Brain microvascular endothelial cell (primary cell): ENCODE measurements around the gene CORO7.
A peak's percentile ranks its signal among the peaks of the same experiment; 100 is the strongest.

Experiments used
- DNase-seq: peaks from one replicate; pipeline ENCODE4 v3.0.0-alpha.2; 2020
- H3K27ac ChIP-seq: fragments of 250-450 bp; sonication (Bioruptor Pico); 2 replicates; pipeline ENCODE4 v1.5.1; 2020; ENCODE audit warnings: mild to moderate bottlenecking, moderate library complexity
- H3K27me3 ChIP-seq: fragments of 250-450 bp; sonication (Bioruptor Pico); replicated peaks from 2 replicates; pipeline ENCODE4 v1.5.1; 2020; ENCODE audit warnings: mild to moderate bottlenecking
- H3K36me3 ChIP-seq: fragments of 250-450 bp; sonication (Bioruptor Pico); replicated peaks from 2 replicates; pipeline ENCODE4 v1.5.1; 2020; ENCODE audit warnings: mild to moderate bottlenecking
- H3K4me3 ChIP-seq: 2 replicates; pipeline ENCODE4 v1.5.1; 2011; ENCODE audit warnings: low read depth, mild to moderate bottlenecking, control low read depth, low read length, moderate library complexity
- in situ Hi-C: cut with HindIII; loops from 2 replicates; pipeline ENCODE4 v1.10.0; 2017; ENCODE audit warnings: low sequenced_read_pairs, low pct_ligation_motif_present
- TF ChIP-seq, protein P1 (sequence below): IDR thresholded peaks from 2 replicates; pipeline ENCODE4 v1.5.1; 2011; ENCODE audit warnings: low read depth, mild to moderate bottlenecking, moderate library complexity, low read length, control low read depth, inconsistent platforms; ENCODE audit errors: missing control alignments

The CORO7 gene

DNA sequence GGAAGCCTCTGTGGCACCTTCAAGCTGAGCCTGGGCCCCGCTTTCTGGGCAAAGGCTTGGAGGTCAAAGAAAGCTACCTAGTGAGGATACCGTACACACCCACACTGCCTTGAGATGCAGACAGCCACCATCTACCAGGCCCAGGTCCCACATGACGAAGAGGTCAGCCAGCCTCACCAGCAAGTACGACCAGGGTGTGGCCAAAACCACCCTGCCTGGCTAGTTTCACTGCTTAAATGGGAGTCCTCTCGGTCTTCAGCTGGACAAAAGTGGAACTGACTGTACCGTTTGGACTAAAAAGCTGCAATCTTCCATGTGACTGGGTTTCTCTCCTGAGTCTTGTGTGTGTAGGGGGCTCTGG, 23.2 kb downstream of the CORO7 start:
- no peak overlapping the region for H3K4me3 ChIP-seq
- H3K36me3 ChIP-seq: peaks cover 4% of the 10 kb centered on the region
- peak overlapping the region; percentile 18 for H3K27ac ChIP-seq
- no peaks in the 10 kb centered on the region for H3K27me3 ChIP-seq
- no peak for DNase-seq
- TF ChIP-seq, protein P1, sequence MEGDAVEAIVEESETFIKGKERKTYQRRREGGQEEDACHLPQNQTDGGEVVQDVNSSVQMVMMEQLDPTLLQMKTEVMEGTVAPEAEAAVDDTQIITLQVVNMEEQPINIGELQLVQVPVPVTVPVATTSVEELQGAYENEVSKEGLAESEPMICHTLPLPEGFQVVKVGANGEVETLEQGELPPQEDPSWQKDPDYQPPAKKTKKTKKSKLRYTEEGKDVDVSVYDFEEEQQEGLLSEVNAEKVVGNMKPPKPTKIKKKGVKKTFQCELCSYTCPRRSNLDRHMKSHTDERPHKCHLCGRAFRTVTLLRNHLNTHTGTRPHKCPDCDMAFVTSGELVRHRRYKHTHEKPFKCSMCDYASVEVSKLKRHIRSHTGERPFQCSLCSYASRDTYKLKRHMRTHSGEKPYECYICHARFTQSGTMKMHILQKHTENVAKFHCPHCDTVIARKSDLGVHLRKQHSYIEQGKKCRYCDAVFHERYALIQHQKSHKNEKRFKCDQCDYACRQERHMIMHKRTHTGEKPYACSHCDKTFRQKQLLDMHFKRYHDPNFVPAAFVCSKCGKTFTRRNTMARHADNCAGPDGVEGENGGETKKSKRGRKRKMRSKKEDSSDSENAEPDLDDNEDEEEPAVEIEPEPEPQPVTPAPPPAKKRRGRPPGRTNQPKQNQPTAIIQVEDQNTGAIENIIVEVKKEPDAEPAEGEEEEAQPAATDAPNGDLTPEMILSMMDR: no peak
- in situ Hi-C loops: no loop called here

DNA sequence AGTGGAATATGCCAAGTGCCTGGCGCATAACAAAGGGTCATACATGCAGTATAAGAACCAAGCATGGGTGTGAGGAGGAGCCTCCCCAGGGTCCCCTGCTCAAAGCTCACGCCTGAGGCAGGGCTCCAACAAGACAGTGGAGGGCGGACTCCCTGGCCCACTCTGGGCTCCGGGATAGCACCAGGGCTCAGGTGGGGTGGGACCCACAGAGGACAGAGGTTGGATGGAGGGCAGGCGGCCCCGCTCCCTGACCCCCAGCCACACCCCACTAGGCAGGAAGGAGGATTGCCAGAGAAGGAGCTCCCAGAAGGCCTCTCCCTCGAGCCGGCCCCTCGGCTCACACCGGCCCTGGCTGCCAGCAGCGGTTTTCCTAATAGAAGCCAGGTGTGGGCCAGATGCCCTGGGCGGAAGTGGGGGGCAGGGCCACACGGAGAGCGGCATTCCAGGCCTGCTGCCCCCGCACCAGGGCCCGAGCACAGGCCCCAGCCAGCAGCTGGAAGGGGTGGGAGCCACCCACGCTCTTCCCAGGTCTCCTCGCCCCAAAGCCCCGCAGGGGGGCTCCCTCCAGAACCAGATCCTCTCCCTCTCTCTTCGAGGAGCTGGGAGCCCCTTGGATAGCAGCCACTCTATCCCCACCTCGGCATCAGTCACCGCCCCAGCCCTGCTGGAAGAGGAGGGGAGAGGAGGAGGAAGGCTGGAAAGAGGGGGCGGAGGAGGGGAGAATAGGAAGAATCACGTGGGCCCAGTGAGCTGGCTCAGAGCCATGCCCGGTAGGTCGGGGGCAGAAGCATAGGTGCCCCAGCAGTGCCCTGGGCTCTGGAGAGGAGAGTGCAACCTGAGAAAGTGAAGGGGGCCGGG, 23.8 kb downstream of the CORO7 start:
- in situ Hi-C loops: no loop called here
- TF ChIP-seq, protein P1: no peak
- Histone ChIP-seq H3K27me3 (no peaks in the 10 kb centered on the region), H3K4me3 (no peak overlapping the region), H3K36me3 (peaks cover 4% of the 10 kb centered on the region), H3K27ac (peak overlapping the region; percentile 18)
- DNase-seq: no peak

DNA sequence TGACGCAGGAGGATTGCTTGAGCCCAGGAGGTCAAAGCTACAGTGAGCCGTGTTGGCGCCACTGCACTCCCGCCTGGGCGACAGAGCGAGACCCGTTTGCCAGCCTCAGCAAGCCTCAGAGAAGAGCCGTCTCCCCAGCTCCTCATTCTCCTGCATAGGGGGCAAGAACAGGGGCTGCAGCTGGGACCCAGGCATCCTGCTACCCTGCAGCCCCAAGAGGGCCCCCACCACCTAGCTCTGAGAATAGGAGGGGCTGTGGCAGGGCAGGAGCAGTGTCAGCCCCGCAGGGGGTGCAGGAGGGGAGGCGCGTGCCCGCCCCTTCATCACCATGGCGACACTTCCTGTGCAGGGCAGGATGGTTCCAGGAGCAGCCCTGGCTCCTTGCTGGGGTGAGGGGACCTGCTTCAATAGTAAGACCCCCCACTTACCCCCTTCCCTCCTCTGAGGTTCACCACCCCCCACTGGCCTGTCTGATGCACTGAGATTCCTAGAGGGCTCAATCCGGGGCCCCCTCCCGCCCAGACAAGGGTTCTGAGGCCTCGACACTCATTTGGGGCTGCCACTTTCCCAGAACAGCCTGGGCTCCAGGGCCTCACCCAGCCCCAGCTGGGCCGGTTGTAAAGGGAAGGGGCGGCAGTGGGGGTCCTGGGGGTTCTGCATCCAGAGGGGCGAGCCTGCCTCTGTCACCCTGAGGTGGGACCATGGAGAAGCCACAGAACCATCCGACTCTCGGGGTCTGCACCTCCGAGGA, 24.6 kb downstream of the CORO7 start:
- DNase-seq: no peak
- Histone ChIP-seq H3K27ac (peak overlapping the region; percentile 18), H3K36me3 (peaks cover 4% of the 10 kb centered on the region), H3K27me3 (no peaks in the 10 kb centered on the region), H3K4me3 (no peak overlapping the region)
- TF ChIP-seq, protein P1: no peak
- in situ Hi-C loops: no loop called here

DNA sequence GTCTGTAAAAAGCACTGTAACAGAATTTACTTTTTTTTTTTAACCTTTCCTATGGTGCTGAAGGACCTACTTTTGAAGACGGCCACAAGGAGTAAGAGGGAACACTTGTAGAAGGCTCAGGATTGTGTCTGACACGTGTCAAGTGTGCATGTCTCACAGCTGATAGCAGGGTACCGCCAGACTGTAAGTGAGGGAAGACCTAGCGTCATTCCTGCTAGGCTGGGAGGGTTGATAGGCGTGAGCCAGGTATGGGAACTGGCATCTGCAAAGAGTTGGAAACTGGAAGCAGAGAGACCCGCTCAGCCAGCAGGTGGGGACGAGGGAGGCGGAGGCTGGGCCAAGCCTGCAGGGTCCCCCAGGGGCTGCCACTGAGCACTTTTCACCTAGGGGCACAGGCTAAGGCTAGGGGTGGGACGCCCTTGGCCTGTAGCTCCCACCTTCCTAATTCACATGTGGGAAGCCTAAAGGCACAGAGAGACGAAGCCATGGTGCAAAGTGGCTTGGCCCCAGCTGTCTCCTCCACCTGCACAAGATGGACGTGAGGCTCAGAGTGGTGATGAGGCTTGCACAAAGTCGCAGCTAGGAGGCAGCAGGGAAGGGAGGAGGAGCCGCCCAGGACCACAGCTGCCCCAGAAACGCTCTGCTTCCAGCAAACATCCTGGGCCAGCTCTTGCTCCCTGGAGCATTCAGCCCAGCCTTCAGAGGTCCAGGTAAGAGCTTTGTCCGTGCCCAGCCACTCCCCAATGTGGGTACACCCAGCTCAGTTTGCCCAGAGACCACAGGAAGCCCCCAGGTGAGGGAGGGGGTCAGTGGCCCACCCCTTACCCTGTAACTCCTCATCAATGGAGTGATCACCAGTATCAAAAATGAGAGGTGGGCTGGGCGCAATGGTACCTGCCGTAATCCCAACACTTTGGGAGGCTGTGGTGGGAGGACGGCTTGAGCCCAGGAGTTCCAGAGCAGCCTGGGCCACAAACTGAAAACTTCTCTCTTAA, 25.8 kb downstream of the CORO7 start:
- Histone ChIP-seq H3K4me3 (no peak overlapping the region), H3K27me3 (no peaks in the 10 kb centered on the region), H3K36me3 (peaks cover 4% of the 10 kb centered on the region), H3K27ac (no peak overlapping the region)
- DNase-seq: no peak
- TF ChIP-seq, protein P1: peak; percentile 36
- in situ Hi-C loops: no loop called here

DNA sequence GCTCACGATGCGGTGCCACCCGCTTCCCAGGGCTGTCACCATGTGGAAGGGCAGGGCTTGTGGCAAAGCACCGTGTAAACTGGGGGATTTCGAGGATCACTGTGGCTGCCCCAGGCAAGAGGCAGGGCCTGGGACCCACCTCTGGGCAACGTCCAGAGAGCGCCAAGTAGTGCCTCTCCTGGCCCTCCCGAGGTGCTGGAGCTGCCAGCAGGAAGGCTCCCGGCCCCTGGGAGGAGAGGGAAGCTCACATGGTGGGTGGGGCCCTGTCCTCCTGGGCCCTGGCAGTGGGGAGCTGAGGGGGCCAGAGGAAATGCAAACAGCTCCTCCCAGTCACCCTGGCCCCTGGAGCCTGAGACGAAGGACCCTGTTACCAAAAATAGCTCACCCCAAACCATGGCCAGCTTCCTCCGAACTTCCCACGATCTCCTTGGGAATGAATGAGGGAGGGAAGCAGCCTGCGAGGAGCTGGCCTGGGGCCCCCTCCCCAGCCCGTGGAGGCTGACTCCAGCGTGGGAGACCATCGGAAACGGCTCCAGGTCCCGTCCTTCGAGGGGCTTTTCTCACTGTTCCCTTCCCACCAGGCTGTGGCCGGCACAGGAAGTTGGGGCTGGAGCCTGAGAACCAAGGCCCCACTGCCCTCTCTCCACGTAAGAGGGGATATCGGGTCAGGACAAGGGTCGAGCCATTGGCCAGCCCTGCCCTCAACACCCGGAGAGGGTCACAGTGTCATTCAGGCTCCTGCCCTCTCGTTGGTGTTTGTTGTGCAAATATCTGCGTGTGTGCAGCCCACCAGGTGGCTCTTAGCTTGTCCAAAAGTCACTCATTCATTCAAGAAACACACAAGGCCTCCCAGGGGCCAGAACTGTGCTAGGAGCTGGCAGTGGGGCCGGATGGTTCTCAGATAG, 27.1 kb downstream of the CORO7 start:
- DNase-seq: no peak
- in situ Hi-C loops: no loop called here
- H3K36me3 ChIP-seq: peaks cover 2% of the 10 kb centered on the region
- no peak overlapping the region for H3K4me3 ChIP-seq
- H3K27ac ChIP-seq: peak overlapping the region; percentile 42
- no peaks in the 10 kb centered on the region for H3K27me3 ChIP-seq
- TF ChIP-seq, protein P1: no peak
